Measurements from ENCODE around the gene PML. TPM values are rescaled to one million over a fixed set of nuclear protein-coding genes. Genes with fewer than 3 reads are reported as not detected.

The PML gene
- total RNA-seq, 1 experiment from 2014 or later = 24.6 TPM

GRCh38 chr15:73981761-73982221 lies 12.7 kb upstream of the PML start:
- TF ChIP-seq, protein P1, sequence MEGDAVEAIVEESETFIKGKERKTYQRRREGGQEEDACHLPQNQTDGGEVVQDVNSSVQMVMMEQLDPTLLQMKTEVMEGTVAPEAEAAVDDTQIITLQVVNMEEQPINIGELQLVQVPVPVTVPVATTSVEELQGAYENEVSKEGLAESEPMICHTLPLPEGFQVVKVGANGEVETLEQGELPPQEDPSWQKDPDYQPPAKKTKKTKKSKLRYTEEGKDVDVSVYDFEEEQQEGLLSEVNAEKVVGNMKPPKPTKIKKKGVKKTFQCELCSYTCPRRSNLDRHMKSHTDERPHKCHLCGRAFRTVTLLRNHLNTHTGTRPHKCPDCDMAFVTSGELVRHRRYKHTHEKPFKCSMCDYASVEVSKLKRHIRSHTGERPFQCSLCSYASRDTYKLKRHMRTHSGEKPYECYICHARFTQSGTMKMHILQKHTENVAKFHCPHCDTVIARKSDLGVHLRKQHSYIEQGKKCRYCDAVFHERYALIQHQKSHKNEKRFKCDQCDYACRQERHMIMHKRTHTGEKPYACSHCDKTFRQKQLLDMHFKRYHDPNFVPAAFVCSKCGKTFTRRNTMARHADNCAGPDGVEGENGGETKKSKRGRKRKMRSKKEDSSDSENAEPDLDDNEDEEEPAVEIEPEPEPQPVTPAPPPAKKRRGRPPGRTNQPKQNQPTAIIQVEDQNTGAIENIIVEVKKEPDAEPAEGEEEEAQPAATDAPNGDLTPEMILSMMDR (conservative IDR thresholded peaks at IDR 0.05) = no peak
- no peaks in the 10 kb centered on the region for H3K27me3 ChIP-seq (ENCODE audit: insufficient read depth, low read length)
- no peak for DNase-seq
- no peak overlapping the region for H3K4me2 ChIP-seq (ENCODE audit: insufficient read depth, insufficient read length, low read length)
- no peak overlapping the region for H4K8ac ChIP-seq (replicated peaks; ENCODE audit: insufficient read length, low read depth, low read length)
- Mint-ChIP-seq H3K27me3 (ENCODE audit: low read depth) (peaks cover 13% of the 10 kb centered on the region), H3K9me3 (no peaks in the 10 kb centered on the region), H3K36me3 (ENCODE audit: insufficient read depth in 1 of 3, low read depth in 3 of 3) (no peaks in the 10 kb centered on the region), H3K4me3 (no peak overlapping the region), H3K4me1 (peaks cover 3 to 7% of the 10 kb centered on the region in 2 experiments; a peak in 3 of 4 replicates), H3K27ac (no peak overlapping the region)
- no peak overlapping the region for H4K5ac ChIP-seq (ENCODE audit: insufficient read length, low read depth, low read length)
- H3K79me1 ChIP-seq (ENCODE audit: insufficient read depth, low read depth, low read length, poor library complexity, severe bottlenecking) = no peaks in the 10 kb centered on the region
- H2AFZ ChIP-seq (ENCODE audit: low read length) = no peak overlapping the region
- no peak overlapping the region for H2AK5ac ChIP-seq (ENCODE audit: insufficient read length, low read length)
- WGBS (ENCODE audit: extremely low coverage, insufficient read length, low lambda C conversion rate) = no CpG with 5 or more reads among the region's 5 CpGs
- no peak overlapping the region for H3K27ac ChIP-seq (ENCODE audit: insufficient read length, low read depth, low read length)
- no peak overlapping the region for H2BK5ac ChIP-seq (ENCODE audit: insufficient read length, low read length)
- H3K4ac ChIP-seq (ENCODE audit: low read depth, low read length) = no peak overlapping the region
- H3T11ph ChIP-seq (ENCODE audit: low read length) = no peak overlapping the region
- no peak overlapping the region for H3K9ac ChIP-seq (ENCODE audit: extremely low read depth, insufficient read length, low read length)
- H3K56ac ChIP-seq (ENCODE audit: insufficient read length, low read depth, low read length) = no peak overlapping the region
- no peak overlapping the region; the same call in 1 of the 2 replicates for H3K14ac ChIP-seq (ENCODE audit: insufficient read depth, low read length)
- no peaks in the 10 kb centered on the region for H3K9me3 ChIP-seq (ENCODE audit: control insufficient read depth, low read depth, low read length)
- H2BK120ac ChIP-seq (ENCODE audit: low read depth, low read length, poor library complexity, severe bottlenecking) = no peak overlapping the region
- no peaks in the 10 kb centered on the region for H4K20me1 ChIP-seq (ENCODE audit: control insufficient read depth, insufficient read depth, insufficient read length)
- no peak overlapping the region for H3K23ac ChIP-seq (ENCODE audit: insufficient read length, low read depth, low read length)
- H3K18ac ChIP-seq (ENCODE audit: insufficient read length, low read depth, low read length) = no peak overlapping the region
- H4K91ac ChIP-seq (ENCODE audit: insufficient read length, low read depth, low read length) = no peak overlapping the region
- no peaks in the 10 kb centered on the region for H3K79me2 ChIP-seq (ENCODE audit: insufficient read depth, low read length)
- H3K23me2 ChIP-seq (ENCODE audit: insufficient read length, low read depth, low read length, poor library complexity, severe bottlenecking) = no peaks in the 10 kb centered on the region
- no peak overlapping the region for H2BK15ac ChIP-seq (ENCODE audit: low read depth, low read length)
- no peak overlapping the region for H2BK12ac ChIP-seq (ENCODE audit: insufficient read length, low read depth, low read length)
- no peak overlapping the region for H2BK20ac ChIP-seq (ENCODE audit: low read depth, low read length, poor library complexity, severe bottlenecking)
- H3K4me1 ChIP-seq (ENCODE audit: insufficient read depth, low read length) = no peaks in the 10 kb centered on the region

All from H9 (cell line).